HEK293 (cell line): ENCODE measurements around the gene NRP2.
A peak's percentile ranks its signal among the peaks of the same experiment; 100 is the strongest.

ENCODE experiments used
- CTCF ChIA-PET: fragments of 350-600 bp; formaldehyde crosslinking; extraction: SDS; loops from one replicate; lab custom pipeline; 2021; ENCODE audit warnings: antibody characterized with exemption; lab: Yijun Ruan, JAX
- POLR2A ChIA-PET: fragments of 300-600 bp; formaldehyde crosslinking; extraction: SDS; loops from one replicate; lab custom pipeline; 2020; ENCODE audit warnings: antibody characterized with exemption, inconsistent platforms; lab: Yijun Ruan, JAX
- H3K27ac ChIP-seq: fragments of 200-500 bp; sonication (Bioruptor generic); 2 replicates; pipeline ENCODE4 v1.5.1; 2014; ENCODE audit warnings: low read depth, low read length, control low read depth, inconsistent platforms; ENCODE audit errors: extremely low read depth
- H3K36me3 ChIP-seq, 2 experiments: fragments of 200-500 bp in 1 of 2; sonication (Bioruptor generic) in 1 of 2; 1 replicate in 1 of 2; 2 replicates in 1 of 2; pipeline ENCODE4 v1.5.1; 2014 to 2017; ENCODE audit warnings: inconsistent platforms in 2 of 2, low read length in 2 of 2; ENCODE audit not compliant: control insufficient read depth in 2 of 2, insufficient read depth in 1 of 2
- H3K4me1 ChIP-seq: fragments of 200-500 bp; sonication (Bioruptor generic); 2 replicates; pipeline ENCODE4 v1.5.1; 2014; ENCODE audit warnings: mild to moderate bottlenecking, low read length, inconsistent platforms; ENCODE audit not compliant: control insufficient read depth, insufficient read depth
- H3K4me3 ChIP-seq: 2 replicates; pipeline ENCODE4 v1.5.1; 2011; ENCODE audit warnings: low read depth, mild to moderate bottlenecking, control low read depth, low read length, moderate library complexity
- H3K9me3 ChIP-seq: fragments of 200-500 bp; sonication (Bioruptor generic); 2 replicates; pipeline ENCODE4 v1.5.1; 2014; ENCODE audit warnings: low read depth, low read length, inconsistent platforms; ENCODE audit not compliant: control insufficient read depth, insufficient read depth
- SALL2 ChIP-seq: fragments of 450-650 bp; formaldehyde crosslinking; IDR thresholded peaks from 2 replicates; pipeline ENCODE4 v1.5.0; 2017; ENCODE audit warnings: missing biosample characterization, mild to moderate bottlenecking, missing genetic modification characterization, borderline replicate concordance
- SCRT1 ChIP-seq: fragments of 450-650 bp; formaldehyde crosslinking; IDR thresholded peaks from 2 replicates; pipeline ENCODE4 v1.5.1; 2016; ENCODE audit warnings: missing biosample characterization, missing genetic modification characterization, borderline replicate concordance
- WT1 ChIP-seq: fragments of 450-650 bp; formaldehyde crosslinking; IDR thresholded peaks from 2 replicates; pipeline ENCODE4 v1.5.1; 2016; ENCODE audit warnings: missing biosample characterization, missing genetic modification characterization
- ZBTB1 ChIP-seq: fragments of 450-650 bp; formaldehyde crosslinking; IDR thresholded peaks from 2 replicates; pipeline ENCODE4 v1.5.1; 2016; ENCODE audit warnings: missing biosample characterization, missing genetic modification characterization
- ZFHX2 ChIP-seq: fragments of 450-650 bp; formaldehyde crosslinking; conservative IDR thresholded peaks from 2 replicates; pipeline ENCODE4 v1.5.1; 2016; ENCODE audit warnings: missing biosample characterization, missing genetic modification characterization
- ZNF10 ChIP-seq: fragments of 450-650 bp; formaldehyde crosslinking; IDR thresholded peaks from 2 replicates; pipeline ENCODE4 v1.5.1; 2017; ENCODE audit warnings: missing biosample characterization, missing genetic modification characterization
- ZNF121 ChIP-seq: fragments of 450-650 bp; formaldehyde crosslinking; IDR thresholded peaks from 2 replicates; pipeline ENCODE4 v1.5.1; 2016; ENCODE audit warnings: missing biosample characterization, missing genetic modification characterization
- ZNF132 ChIP-seq: fragments of 450-650 bp; formaldehyde crosslinking; IDR thresholded peaks from 2 replicates; pipeline ENCODE4 v1.5.1; 2017; ENCODE audit warnings: missing biosample characterization, missing genetic modification characterization, borderline replicate concordance
- ZNF302 ChIP-seq: fragments of 450-650 bp; formaldehyde crosslinking; IDR thresholded peaks from 2 replicates; pipeline ENCODE4 v1.5.1; 2016; ENCODE audit warnings: missing biosample characterization, missing genetic modification characterization, low read depth
- ZNF404 ChIP-seq: fragments of 450-650 bp; formaldehyde crosslinking; IDR thresholded peaks from 2 replicates; pipeline ENCODE4 v1.5.1; 2017; ENCODE audit warnings: missing biosample characterization, missing genetic modification characterization
- ZNF600 ChIP-seq: fragments of 450-650 bp; formaldehyde crosslinking; IDR thresholded peaks from 2 replicates; pipeline ENCODE4 v1.5.1; 2016; ENCODE audit warnings: missing biosample characterization, missing genetic modification characterization
- ZNF610 ChIP-seq: fragments of 450-650 bp; formaldehyde crosslinking; IDR thresholded peaks from 2 replicates; pipeline ENCODE4 v1.5.1; 2016; ENCODE audit warnings: missing biosample characterization, missing genetic modification characterization, borderline replicate concordance
- ZNF621 ChIP-seq: fragments of 450-650 bp; formaldehyde crosslinking; IDR thresholded peaks from 2 replicates; pipeline ENCODE4 v1.5.1; 2017; ENCODE audit warnings: missing biosample characterization, missing genetic modification characterization
- ZNF677 ChIP-seq: fragments of 450-650 bp; IDR thresholded peaks from 2 replicates; pipeline ENCODE4 v1.5.0; 2018; ENCODE audit warnings: missing biosample characterization, mild to moderate bottlenecking, missing genetic modification characterization, moderate library complexity
- ZNF701 ChIP-seq: fragments of 450-650 bp; formaldehyde crosslinking; IDR thresholded peaks from 2 replicates; pipeline ENCODE4 v1.5.1; 2016; ENCODE audit warnings: missing biosample characterization, missing genetic modification characterization
- ZNF76 ChIP-seq: fragments of 450-650 bp; formaldehyde crosslinking; IDR thresholded peaks from 2 replicates; pipeline ENCODE4; 2016; ENCODE audit warnings: low read depth, missing biosample characterization, missing genetic modification characterization, borderline replicate concordance
- ZNF768 ChIP-seq: fragments of 450-650 bp; formaldehyde crosslinking; IDR thresholded peaks from 2 replicates; pipeline ENCODE4 v1.5.1; 2018; ENCODE audit warnings: missing biosample characterization, mild to moderate bottlenecking, missing genetic modification characterization
- ZNF776 ChIP-seq: fragments of 450-650 bp; formaldehyde crosslinking; IDR thresholded peaks from 2 replicates; pipeline ENCODE4 v1.5.0; 2017; ENCODE audit warnings: missing biosample characterization, missing genetic modification characterization, borderline replicate concordance
- ZNF837 ChIP-seq: fragments of 450-650 bp; formaldehyde crosslinking; IDR thresholded peaks from 2 replicates; pipeline ENCODE4 v1.5.1; 2016; ENCODE audit warnings: missing biosample characterization, missing genetic modification characterization
- TF ChIP-seq, protein P1 (sequence below): fragments of 450-650 bp; IDR thresholded peaks from 2 replicates; pipeline ENCODE4 v1.5.1; 2018; ENCODE audit warnings: missing biosample characterization, missing genetic modification characterization
- TF ChIP-seq, protein P2 (sequence below): fragments of 450-650 bp; formaldehyde crosslinking; IDR thresholded peaks from 2 replicates; pipeline ENCODE4 v1.5.1; 2016; ENCODE audit warnings: missing biosample characterization, missing genetic modification characterization, borderline replicate concordance
- TF ChIP-seq, protein P3 (sequence below): fragments of 450-650 bp; formaldehyde crosslinking; IDR thresholded peaks from 2 replicates; pipeline ENCODE4 v1.5.1; 2016; ENCODE audit warnings: missing biosample characterization, missing genetic modification characterization
- TF ChIP-seq, protein P4 (sequence below): fragments of 450-650 bp; formaldehyde crosslinking; IDR thresholded peaks from 2 replicates; pipeline ENCODE4 v1.5.1; 2016; ENCODE audit warnings: missing biosample characterization, missing genetic modification characterization

Gene NRP2

DNA sequence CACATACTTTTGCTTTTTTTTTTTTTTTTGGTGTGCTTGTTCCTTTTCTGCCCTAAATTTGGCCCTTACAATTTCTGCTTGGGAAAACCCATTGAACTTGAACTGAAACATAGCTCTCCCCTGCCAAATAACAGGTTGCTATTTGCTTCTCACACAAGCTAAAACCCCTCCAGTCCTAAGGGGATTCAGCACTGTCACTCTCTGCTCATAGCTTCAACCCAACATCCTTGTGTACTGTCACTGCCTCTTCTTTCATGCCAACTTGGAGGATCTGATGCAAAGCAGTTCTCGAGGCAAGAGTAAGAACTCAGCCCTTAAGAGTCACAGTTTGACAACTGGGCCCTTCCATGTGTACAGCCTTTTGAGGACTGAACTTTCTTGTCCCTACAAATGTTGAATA lies 30.6 kb upstream of the NRP2 start:
- Histone ChIP-seq H3K9me3 (no peaks in the 10 kb centered on the region), H3K36me3 (no peaks in the 10 kb centered on the region), H3K27ac (no peak overlapping the region), H3K4me3 (no peak overlapping the region), H3K4me1 (no peaks in the 10 kb centered on the region)
- TF ChIP-seq ZNF610 (tag by site-specific recombination) (no peak), ZNF776 (no peak), ZNF404 (no peak), SCRT1 (tag by site-specific recombination) (no peak), ZNF132 (tag by site-specific recombination) (no peak), ZNF302 (tag by site-specific recombination) (no peak), ZNF600 (no peak), ZNF837 (no peak), ZNF677 (no peak), ZBTB1 (no peak), SALL2 (tag by site-specific recombination) (no peak), WT1 (tag by site-specific recombination) (no peak), ZNF621 (tag by site-specific recombination) (no peak), ZNF121 (tag by site-specific recombination) (no peak), ZNF768 (no peak)
- TF ChIP-seq, protein P1, sequence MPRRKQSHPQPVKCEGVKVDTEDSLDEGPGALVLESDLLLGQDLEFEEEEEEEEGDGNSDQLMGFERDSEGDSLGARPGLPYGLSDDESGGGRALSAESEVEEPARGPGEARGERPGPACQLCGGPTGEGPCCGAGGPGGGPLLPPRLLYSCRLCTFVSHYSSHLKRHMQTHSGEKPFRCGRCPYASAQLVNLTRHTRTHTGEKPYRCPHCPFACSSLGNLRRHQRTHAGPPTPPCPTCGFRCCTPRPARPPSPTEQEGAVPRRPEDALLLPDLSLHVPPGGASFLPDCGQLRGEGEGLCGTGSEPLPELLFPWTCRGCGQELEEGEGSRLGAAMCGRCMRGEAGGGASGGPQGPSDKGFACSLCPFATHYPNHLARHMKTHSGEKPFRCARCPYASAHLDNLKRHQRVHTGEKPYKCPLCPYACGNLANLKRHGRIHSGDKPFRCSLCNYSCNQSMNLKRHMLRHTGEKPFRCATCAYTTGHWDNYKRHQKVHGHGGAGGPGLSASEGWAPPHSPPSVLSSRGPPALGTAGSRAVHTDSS (tag by site-specific recombination): no peak
- TF ChIP-seq, protein P2, sequence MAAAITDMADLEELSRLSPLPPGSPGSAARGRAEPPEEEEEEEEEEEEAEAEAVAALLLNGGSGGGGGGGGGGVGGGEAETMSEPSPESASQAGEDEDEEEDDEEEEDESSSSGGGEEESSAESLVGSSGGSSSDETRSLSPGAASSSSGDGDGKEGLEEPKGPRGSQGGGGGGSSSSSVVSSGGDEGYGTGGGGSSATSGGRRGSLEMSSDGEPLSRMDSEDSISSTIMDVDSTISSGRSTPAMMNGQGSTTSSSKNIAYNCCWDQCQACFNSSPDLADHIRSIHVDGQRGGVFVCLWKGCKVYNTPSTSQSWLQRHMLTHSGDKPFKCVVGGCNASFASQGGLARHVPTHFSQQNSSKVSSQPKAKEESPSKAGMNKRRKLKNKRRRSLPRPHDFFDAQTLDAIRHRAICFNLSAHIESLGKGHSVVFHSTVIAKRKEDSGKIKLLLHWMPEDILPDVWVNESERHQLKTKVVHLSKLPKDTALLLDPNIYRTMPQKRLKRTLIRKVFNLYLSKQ (tag by site-specific recombination): no peak
- TF ChIP-seq, protein P3, sequence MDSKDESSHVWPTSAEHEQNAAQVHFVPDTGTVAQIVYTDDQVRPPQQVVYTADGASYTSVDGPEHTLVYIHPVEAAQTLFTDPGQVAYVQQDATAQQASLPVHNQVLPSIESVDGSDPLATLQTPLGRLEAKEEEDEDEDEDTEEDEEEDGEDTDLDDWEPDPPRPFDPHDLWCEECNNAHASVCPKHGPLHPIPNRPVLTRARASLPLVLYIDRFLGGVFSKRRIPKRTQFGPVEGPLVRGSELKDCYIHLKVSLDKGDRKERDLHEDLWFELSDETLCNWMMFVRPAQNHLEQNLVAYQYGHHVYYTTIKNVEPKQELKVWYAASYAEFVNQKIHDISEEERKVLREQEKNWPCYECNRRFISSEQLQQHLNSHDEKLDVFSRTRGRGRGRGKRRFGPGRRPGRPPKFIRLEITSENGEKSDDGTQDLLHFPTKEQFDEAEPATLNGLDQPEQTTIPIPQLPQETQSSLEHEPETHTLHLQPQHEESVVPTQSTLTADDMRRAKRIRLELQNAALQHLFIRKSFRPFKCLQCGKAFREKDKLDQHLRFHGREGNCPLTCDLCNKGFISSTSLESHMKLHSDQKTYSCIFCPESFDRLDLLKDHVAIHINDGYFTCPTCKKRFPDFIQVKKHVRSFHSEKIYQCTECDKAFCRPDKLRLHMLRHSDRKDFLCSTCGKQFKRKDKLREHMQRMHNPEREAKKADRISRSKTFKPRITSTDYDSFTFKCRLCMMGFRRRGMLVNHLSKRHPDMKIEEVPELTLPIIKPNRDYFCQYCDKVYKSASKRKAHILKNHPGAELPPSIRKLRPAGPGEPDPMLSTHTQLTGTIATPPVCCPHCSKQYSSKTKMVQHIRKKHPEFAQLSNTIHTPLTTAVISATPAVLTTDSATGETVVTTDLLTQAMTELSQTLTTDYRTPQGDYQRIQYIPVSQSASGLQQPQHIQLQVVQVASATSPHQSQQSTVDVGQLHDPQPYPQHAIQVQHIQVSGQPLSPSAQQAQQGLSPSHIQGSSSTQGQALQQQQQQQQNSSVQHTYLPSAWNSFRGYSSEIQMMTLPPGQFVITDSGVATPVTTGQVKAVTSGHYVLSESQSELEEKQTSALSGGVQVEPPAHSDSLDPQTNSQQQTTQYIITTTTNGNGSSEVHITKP: no peak
- POLR2A ChIA-PET: no interaction called here
- CTCF ChIA-PET: interaction anchor here (0.6 kb wide), 2 partner anchors 97 to 1507 kb away, joined by 3 read pairs; no protein-coding TSS in a partner anchor

DNA sequence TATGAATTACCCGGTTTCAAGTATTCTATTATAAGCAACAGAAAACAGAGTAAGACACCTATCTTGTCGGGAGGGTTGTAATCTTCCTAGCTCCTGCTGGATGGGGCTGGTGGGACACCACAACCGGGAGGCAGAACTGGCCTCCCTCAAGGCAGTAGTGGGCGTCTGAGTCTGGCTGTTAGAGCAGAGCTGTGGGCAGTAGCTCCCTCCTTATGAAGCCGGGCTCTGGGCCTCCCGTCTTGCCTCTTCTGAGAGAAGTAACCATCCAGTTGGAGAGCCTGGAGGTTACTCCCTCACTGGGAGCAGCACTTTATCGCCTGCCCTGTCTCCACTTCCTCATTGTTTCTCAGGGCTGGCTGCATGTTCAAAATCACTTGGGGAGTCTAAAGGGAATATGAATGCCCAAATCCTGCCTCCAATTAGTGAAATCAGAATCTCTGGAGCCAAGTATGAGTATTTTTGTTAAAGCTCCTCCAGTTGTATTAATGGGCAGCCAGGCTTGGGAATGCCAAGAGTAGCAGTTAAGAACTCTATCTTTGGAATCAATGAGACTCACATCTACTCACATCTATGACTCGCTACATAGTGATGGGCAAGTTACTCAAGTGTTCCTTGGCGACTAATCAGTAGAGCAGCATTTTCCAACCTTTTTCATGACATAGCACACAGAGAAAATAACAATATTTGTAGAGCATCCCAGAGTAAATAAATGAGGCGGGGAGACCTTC lies 27.3 kb upstream of the NRP2 start:
- Histone ChIP-seq H3K4me3 (no peak overlapping the region), H3K36me3 (no peaks in the 10 kb centered on the region), H3K4me1 (no peaks in the 10 kb centered on the region), H3K9me3 (no peaks in the 10 kb centered on the region), H3K27ac (no peak overlapping the region)
- ChIA-PET CTCF (no interaction called here), POLR2A (no interaction called here)
- TF ChIP-seq SCRT1 (tag by site-specific recombination) (no peak), ZNF10 (tag by site-specific recombination) (no peak), ZNF76 (tag by site-specific recombination) (no peak), ZNF701 (tag by site-specific recombination) (no peak), ZFHX2 (tag by site-specific recombination) (0 out of 2 replicates have a peak, but pooled peaks have one; percentile 7)
- TF ChIP-seq, protein P4, sequence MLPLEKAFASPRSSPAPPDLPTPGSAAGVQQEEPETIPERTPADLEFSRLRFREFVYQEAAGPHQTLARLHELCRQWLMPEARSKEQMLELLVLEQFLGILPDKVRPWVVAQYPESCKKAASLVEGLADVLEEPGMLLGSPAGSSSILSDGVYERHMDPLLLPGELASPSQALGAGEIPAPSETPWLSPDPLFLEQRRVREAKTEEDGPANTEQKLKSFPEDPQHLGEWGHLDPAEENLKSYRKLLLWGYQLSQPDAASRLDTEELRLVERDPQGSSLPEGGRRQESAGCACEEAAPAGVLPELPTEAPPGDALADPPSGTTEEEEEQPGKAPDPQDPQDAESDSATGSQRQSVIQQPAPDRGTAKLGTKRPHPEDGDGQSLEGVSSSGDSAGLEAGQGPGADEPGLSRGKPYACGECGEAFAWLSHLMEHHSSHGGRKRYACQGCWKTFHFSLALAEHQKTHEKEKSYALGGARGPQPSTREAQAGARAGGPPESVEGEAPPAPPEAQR (tag by site-specific recombination): no peak
